HepG2 (cell line): ENCODE measurements around the gene KRTAP12-4. TPM values are rescaled to one million over a fixed set of nuclear protein-coding genes. Genes with fewer than 3 reads are reported as not detected.
A peak's percentile ranks its signal among the peaks of the same experiment; 100 is the strongest.

Experiments
- CCDC6 ChIP-seq: sonication (generic); formaldehyde crosslinking; IDR thresholded peaks from 2 replicates; pipeline ENCODE4 v1.8.1; 2022; ENCODE audit warnings: mild to moderate bottlenecking, missing genetic modification reagents, moderate library complexity
- DMAP1 ChIP-seq: IDR thresholded peaks from 2 replicates; pipeline ENCODE4 v1.6.1; 2016
- ELF3 ChIP-seq: IDR thresholded peaks from 2 replicates; pipeline ENCODE4 v1.6.1; 2016; ENCODE audit warnings: missing genetic modification reagents, missing compliant biosample characterization
- FIP1L1 ChIP-seq: fragments of 200-400 bp; formaldehyde crosslinking; IDR thresholded peaks from 2 replicates; pipeline ENCODE4 v1.6.1; 2018; ENCODE audit warnings: low read depth, mild to moderate bottlenecking, low read length, moderate library complexity, borderline replicate concordance; ENCODE audit not compliant: insufficient read depth
- FOXA1 ChIP-seq, 2 experiments: fragments of 450-650 bp in 1 of 2; sonication (generic) in 1 of 2; formaldehyde crosslinking in 1 of 2; IDR thresholded peaks; 2 replicates each; pipeline versions ENCODE4 v1.4.0 to v1.6.1; 2016 to 2020; ENCODE audit warnings: missing genetic modification reagents in 1 of 2
- KLF16 ChIP-seq, 2 experiments: sonication (generic) in 1 of 2; formaldehyde crosslinking in 1 of 2; IDR thresholded peaks; 2 replicates each; pipeline versions ENCODE4 v1.6.1 to v1.8.0; 2016 to 2023; ENCODE audit warnings: missing genetic modification reagents in 2 of 2, missing compliant biosample characterization in 1 of 2
- MAFK ChIP-seq, 2 experiments: IDR thresholded peaks in 1 of 2; conservative IDR thresholded peaks in 1 of 2; 2 replicates each; pipeline ENCODE4 v1.6.1; 2011; ENCODE audit warnings: improper control_type of control experiment in 2 of 2, low read length in 2 of 2
- MIER2 ChIP-seq: IDR thresholded peaks from 2 replicates; pipeline ENCODE4 v1.6.1; 2016; ENCODE audit warnings: missing biosample characterization, missing genetic modification reagents
- NKX3-1 ChIP-seq: sonication (generic); formaldehyde crosslinking; IDR thresholded peaks from 2 replicates; pipeline ENCODE4 v1.5.0; 2020; ENCODE audit warnings: missing genetic modification reagents
- RFX3 ChIP-seq: IDR thresholded peaks from 2 replicates; pipeline ENCODE4 v1.6.1; 2016; ENCODE audit warnings: missing biosample characterization, missing genetic modification reagents
- SNRNP70 ChIP-seq: fragments of 200-400 bp; formaldehyde crosslinking; IDR thresholded peaks from 2 replicates; pipeline ENCODE4 v1.6.1; 2017; ENCODE audit warnings: mild to moderate bottlenecking, low read depth, low read length, moderate library complexity
- TAF15 ChIP-seq: fragments of 200-400 bp; formaldehyde crosslinking; IDR thresholded peaks from one replicate; pipeline ENCODE4 v1.6.1; 2018; ENCODE audit warnings: mild to moderate bottlenecking, low read depth, low read length; ENCODE audit not compliant: poor library complexity, severe bottlenecking
- WIZ ChIP-seq: sonication (generic); formaldehyde crosslinking; IDR thresholded peaks from 2 replicates; pipeline ENCODE4 v1.5.1; 2020; ENCODE audit warnings: mild to moderate bottlenecking, missing genetic modification reagents
- ZMAT3 ChIP-seq: sonication (generic); formaldehyde crosslinking; conservative IDR thresholded peaks from 2 replicates; pipeline ENCODE4 v1.7.0; 2021; ENCODE audit warnings: missing genetic modification reagents
- ZNF143 ChIP-seq: sonication (generic); formaldehyde crosslinking; IDR thresholded peaks from 2 replicates; pipeline ENCODE4 v1.4.0; 2020; ENCODE audit warnings: missing genetic modification reagents
- ZNF20 ChIP-seq: sonication (generic); formaldehyde crosslinking; IDR thresholded peaks from 2 replicates; pipeline ENCODE4 v1.4.0; 2020; ENCODE audit warnings: mild to moderate bottlenecking, moderate library complexity, missing genetic modification reagents
- ZNF256 ChIP-seq: sonication (generic); formaldehyde crosslinking; conservative IDR thresholded peaks from 2 replicates; pipeline ENCODE4 v1.4.0; 2020; ENCODE audit warnings: missing genetic modification reagents
- ZNF589 ChIP-seq: sonication (generic); formaldehyde crosslinking; conservative IDR thresholded peaks from 2 replicates; pipeline ENCODE4 v1.8.0; 2022; ENCODE audit warnings: mild to moderate bottlenecking, moderate library complexity, missing genetic modification reagents
- ZNF629 ChIP-seq: sonication (generic); formaldehyde crosslinking; conservative IDR thresholded peaks from 2 replicates; pipeline ENCODE4 v1.5.0; 2020; ENCODE audit warnings: missing genetic modification reagents
- ZNF841 ChIP-seq: sonication (generic); formaldehyde crosslinking; IDR thresholded peaks from 2 replicates; pipeline ENCODE4 v1.8.1; 2023; ENCODE audit warnings: missing genetic modification reagents, borderline replicate concordance
- ZNF879 ChIP-seq: sonication (generic); formaldehyde crosslinking; IDR thresholded peaks from 2 replicates; pipeline ENCODE4 v1.8.1; 2023; ENCODE audit warnings: missing genetic modification reagents
- polyA plus RNA-seq, 8 experiments: library from polyadenylated mRNA; depleted of rRNA in 3 of 8; stranded (reverse) in 7 of 8; unstranded in 1 of 8; fragments of >200 nt; fragmentation: Illumina TruSeq in 4 of 8; extraction: Trizol in 4 of 8; gene quantifications; 2 replicates each; pipeline versions ENCODE4 v1.2.1 to v1.2.3, GENCODE V29; 2011 to 2016; ENCODE audit warnings: low read depth in 4 of 8, missing spikeins in 1 of 8, mixed read lengths in 1 of 8; ENCODE audit not compliant: insufficient read depth in 1 of 8
- total RNA-seq, 5 experiments: library from RNA; depleted of rRNA; stranded (reverse); fragments of >200 nt; fragmentation: Illumina TruSeq; extraction: Trizol; gene quantifications; 2 replicates each; pipeline ENCODE4 v1.2.3, GENCODE V29; 2016; ENCODE audit warnings: low read depth in 1 of 5
- TF ChIP-seq, protein P1 (sequence below), 2 experiments: sonication (generic) in 1 of 2; formaldehyde crosslinking in 1 of 2; IDR thresholded peaks; 2 replicates each; pipeline versions ENCODE4 v1.4.0 to v1.6.1; 2018 to 2020; ENCODE audit warnings: missing genetic modification reagents in 2 of 2, borderline replicate concordance in 1 of 2, low read depth in 1 of 2, mild to moderate bottlenecking in 1 of 2, missing biosample characterization in 1 of 2
- TF ChIP-seq, protein P2 (sequence below): sonication (generic); formaldehyde crosslinking; conservative IDR thresholded peaks from 2 replicates; pipeline ENCODE4 v1.8.0; 2022; ENCODE audit warnings: missing genetic modification reagents
- TF ChIP-seq, protein P3 (sequence below): sonication (generic); formaldehyde crosslinking; IDR thresholded peaks from 2 replicates; pipeline ENCODE4 v1.8.0; 2022; ENCODE audit warnings: mild to moderate bottlenecking, missing genetic modification reagents, borderline replicate concordance

Gene KRTAP12-4
- total and polyA plus RNA-seq, 2 of the 13 experiments (the other 11 are each of a cell fraction or from before 2014, with no cell fraction given), result not detected

DNA sequence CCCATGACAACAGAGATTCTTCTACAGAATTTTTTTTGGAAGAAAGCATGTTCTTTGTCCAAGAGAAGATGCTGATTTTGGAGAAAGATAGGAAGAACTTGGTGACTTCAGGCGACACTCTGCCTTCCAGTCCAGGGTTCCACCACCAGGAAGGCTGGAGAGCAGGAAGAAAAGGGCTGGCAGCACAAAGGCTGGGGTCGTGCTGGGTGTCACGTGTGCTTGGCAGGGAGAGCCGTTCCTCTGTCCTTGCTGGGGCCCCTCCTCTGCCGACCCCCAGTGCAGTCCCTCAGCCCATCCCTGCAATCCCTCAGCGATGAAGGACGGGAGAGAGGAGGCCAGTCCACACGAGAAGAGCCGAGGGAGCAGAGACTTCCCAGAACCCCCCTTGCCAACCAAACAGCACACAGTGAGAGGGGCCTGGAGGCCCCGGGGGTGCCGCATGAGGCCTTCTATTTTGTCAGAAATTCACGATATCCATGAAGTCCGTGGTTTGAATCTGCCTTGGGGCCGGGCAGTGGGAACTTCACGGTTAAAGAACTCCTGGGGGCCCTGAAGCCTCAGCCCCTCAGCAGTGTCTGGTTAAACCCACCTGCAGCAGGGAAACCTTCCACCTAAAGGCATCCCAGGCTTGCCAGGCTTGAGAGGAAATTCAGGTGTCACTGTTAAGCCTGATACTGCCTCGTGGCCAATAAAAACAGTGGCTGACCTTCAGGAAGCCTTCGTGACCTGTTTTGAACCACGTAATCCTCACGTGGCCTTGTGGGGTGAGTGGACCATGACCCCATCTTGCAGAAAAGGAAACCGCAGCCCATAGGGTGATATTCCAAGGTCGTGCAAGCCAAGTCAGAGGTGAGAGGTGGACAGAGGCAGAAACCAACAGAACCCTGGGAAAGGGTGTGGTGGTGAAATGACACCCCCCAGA lies 45.9 kb upstream of the KRTAP12-4 start (continued):
- TF ChIP-seq TAF15 (no peak), FIP1L1 (no peak), FOXA1 (IDR thresholded peaks at IDR 0.05) (no peak), FOXA1 (CRISPR knock-in tag; IDR thresholded peaks at IDR 0.05) (no peak), MAFK (conservative IDR thresholded peaks at IDR 0.05 in 1 of 2, IDR thresholded peaks at IDR 0.05 in 1 of 2; ENCODE audit: low read length in 2 of 2) (no peak), ZNF143 (peak; percentile 49), RFX3 (CRISPR knock-in tag) (no peak), ZNF20 (CRISPR knock-in tag) (no peak), NKX3-1 (CRISPR knock-in tag) (no peak), SNRNP70 (no peak), WIZ (CRISPR knock-in tag) (no peak), ZNF589 (CRISPR knock-in tag) (no peak), CCDC6 (CRISPR knock-in tag) (no peak; the same call in 1 of the 2 replicates), ZNF879 (CRISPR knock-in tag) (no peak), ZNF629 (CRISPR knock-in tag) (peak; percentile 34; the same call in 1 of the 2 replicates), MIER2 (CRISPR knock-in tag) (no peak), ZMAT3 (CRISPR knock-in tag) (peak; percentile 81; the same call in 1 of the 2 replicates), ZNF841 (no peak), ZNF256 (CRISPR knock-in tag) (no peak), DMAP1 (CRISPR knock-in tag) (no peak), KLF16 (CRISPR knock-in tag; IDR thresholded peaks at IDR 0.05) (peak in 1 of 2 experiments; percentile 62; a peak in 2 of 4 replicates), ELF3 (CRISPR knock-in tag) (peak; percentile 79)
- TF ChIP-seq, protein P1, sequence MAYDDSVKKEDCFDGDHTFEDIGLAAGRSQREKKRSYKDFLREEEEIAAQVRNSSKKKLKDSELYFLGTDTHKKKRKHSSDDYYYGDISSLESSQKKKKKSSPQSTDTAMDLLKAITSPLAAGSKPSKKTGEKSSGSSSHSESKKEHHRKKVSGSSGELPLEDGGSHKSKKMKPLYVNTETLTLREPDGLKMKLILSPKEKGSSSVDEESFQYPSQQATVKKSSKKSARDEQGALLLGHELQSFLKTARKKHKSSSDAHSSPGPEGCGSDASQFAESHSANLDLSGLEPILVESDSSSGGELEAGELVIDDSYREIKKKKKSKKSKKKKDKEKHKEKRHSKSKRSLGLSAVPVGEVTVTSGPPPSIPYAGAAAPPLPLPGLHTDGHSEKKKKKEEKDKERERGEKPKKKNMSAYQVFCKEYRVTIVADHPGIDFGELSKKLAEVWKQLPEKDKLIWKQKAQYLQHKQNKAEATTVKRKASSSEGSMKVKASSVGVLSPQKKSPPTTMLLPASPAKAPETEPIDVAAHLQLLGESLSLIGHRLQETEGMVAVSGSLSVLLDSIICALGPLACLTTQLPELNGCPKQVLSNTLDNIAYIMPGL (CRISPR knock-in tag; IDR thresholded peaks at IDR 0.05; ENCODE audit: borderline replicate concordance in 1 of 2, low read depth in 1 of 2), result no peak
- TF ChIP-seq, protein P2, sequence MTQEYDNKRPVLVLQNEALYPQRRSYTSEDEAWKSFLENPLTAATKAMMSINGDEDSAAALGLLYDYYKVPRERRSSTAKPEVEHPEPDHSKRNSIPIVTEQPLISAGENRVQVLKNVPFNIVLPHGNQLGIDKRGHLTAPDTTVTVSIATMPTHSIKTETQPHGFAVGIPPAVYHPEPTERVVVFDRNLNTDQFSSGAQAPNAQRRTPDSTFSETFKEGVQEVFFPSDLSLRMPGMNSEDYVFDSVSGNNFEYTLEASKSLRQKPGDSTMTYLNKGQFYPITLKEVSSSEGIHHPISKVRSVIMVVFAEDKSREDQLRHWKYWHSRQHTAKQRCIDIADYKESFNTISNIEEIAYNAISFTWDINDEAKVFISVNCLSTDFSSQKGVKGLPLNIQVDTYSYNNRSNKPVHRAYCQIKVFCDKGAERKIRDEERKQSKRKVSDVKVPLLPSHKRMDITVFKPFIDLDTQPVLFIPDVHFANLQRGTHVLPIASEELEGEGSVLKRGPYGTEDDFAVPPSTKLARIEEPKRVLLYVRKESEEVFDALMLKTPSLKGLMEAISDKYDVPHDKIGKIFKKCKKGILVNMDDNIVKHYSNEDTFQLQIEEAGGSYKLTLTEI (CRISPR knock-in tag), result no peak
- TF ChIP-seq, protein P3, sequence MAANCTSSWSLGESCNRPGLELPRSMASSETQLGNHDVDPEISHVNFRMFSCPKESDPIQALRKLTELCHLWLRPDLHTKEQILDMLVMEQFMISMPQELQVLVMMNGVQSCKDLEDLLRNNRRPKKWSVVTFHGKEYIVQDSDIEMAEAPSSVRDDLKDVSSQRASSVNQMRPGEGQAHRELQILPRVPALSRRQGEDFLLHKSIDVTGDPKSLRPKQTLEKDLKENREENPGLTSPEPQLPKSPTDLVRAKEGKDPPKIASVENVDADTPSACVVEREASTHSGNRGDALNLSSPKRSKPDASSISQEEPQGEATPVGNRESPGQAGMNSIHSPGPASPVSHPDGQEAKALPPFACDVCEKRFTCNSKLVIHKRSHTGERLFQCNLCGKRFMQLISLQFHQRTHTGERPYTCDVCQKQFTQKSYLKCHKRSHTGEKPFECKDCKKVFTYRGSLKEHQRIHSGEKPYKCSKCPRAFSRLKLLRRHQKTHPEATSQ, result no peak
